ENCODE measurements around the gene ARHGAP15. TPM values are rescaled to one million over a fixed set of nuclear protein-coding genes. Genes with fewer than 3 reads are reported as not detected.

Gene ARHGAP15
- total and polyA plus RNA-seq, 2 experiments from 2014 or later = 0.26 TPM; not detected in 1

- Mint-ChIP-seq H3K4me3 (no peak overlapping the region), H3K27ac (no peak overlapping the region), H3K4me1 (peaks cover 28% of the 10 kb centered on the region), H3K27me3 (ENCODE audit: insufficient read depth, low read depth, poor library complexity) (no peaks in the 10 kb centered on the region), H3K36me3 (ENCODE audit: low read depth) (no peaks in the 10 kb centered on the region), H3K9me3 (no peaks in the 10 kb centered on the region)
- H3K4me2 ChIP-seq = no peak overlapping the region
- ATAC-seq = no peak
- H3K9me2 ChIP-seq (ENCODE audit: insufficient read depth) = no peaks in the 10 kb centered on the region
- H3K27me3 ChIP-seq (ENCODE audit: insufficient read depth) = no peaks in the 10 kb centered on the region
- peaks cover 18% of the 10 kb centered on the region for H3K4me1 ChIP-seq (ENCODE audit: insufficient read depth)
- H3K4me3 ChIP-seq = no peak overlapping the region
- H3K27ac ChIP-seq (ENCODE audit: low read depth) = no peak overlapping the region
- no peak overlapping the region for H2AFZ ChIP-seq
- no peak for DNase-seq (ENCODE audit: low spot score)
- TF ChIP-seq NANOG (IDR thresholded peaks at IDR 0.05; ENCODE audit: borderline replicate concordance) = no peak
- no peak for TF ChIP-seq POLR2AphosphoS5 (IDR thresholded peaks at IDR 0.05; ENCODE audit: low read depth)
- no peak for TF ChIP-seq JUNB (IDR thresholded peaks at IDR 0.05; ENCODE audit: unreplicated experiment)
- TF ChIP-seq CREB1 (CRISPR knock-in tag; IDR thresholded peaks at IDR 0.05; ENCODE audit: low read depth) = no peak
- TF ChIP-seq ZNF462 (CRISPR knock-in tag; IDR thresholded peaks at IDR 0.05) = no peak
- no peak for TF ChIP-seq EZH2 (IDR thresholded peaks at IDR 0.05; ENCODE audit: low read depth, unreplicated experiment)
- no peak for TF ChIP-seq ETS1 (IDR thresholded peaks at IDR 0.05)
- TF ChIP-seq REST (IDR thresholded peaks at IDR 0.05; ENCODE audit: unreplicated experiment) = no peak
- no peak for TF ChIP-seq CTCF (conservative IDR thresholded peaks at IDR 0.05; ENCODE audit: low read depth in 2 of 2)
- no peak for TF ChIP-seq ZNF114 (CRISPR knock-in tag; IDR thresholded peaks at IDR 0.05)
- no peak for TF ChIP-seq EZH2phosphoT487 (IDR thresholded peaks at IDR 0.05; ENCODE audit: unreplicated experiment)
- TF ChIP-seq ZNF331 (CRISPR knock-in tag; IDR thresholded peaks at IDR 0.05; ENCODE audit: low read depth) = no peak
- TF ChIP-seq STAT1 (IDR thresholded peaks at IDR 0.05; ENCODE audit: unreplicated experiment) = no peak
- no peaks in the 10 kb centered on the region for H3K79me2 ChIP-seq (replicated peaks; ENCODE audit: insufficient read depth)
- no peaks in the 10 kb centered on the region for H4K20me1 ChIP-seq (replicated peaks; ENCODE audit: insufficient read depth)
- no peaks in the 10 kb centered on the region for H3K36me3 ChIP-seq (ENCODE audit: insufficient read depth)
- H3F3A ChIP-seq (replicated peaks; ENCODE audit: low read depth) = no peaks in the 10 kb centered on the region
Measured at GRCh38 chr2:143683977-143684376, 554.8 kb downstream of the ARHGAP15 start.

Measured in GM23338 (cell line).